SK-N-SH treated with all-trans-retinoic acid at 6 μM for 48 hours (cell line): ENCODE data around the gene DHH.

Experiments
- ATAC-seq: fragments of 200-7000 bp; cut with Tn5 transposase; 3 replicates; pipeline ENCODE4 v1.9.1; 2020; ENCODE audit warnings: mild to moderate bottlenecking, moderate library complexity
- ESRRG ChIP-seq: fragments of 250-450 bp; sonication (Bioruptor Pico); IDR thresholded peaks from 2 replicates; pipeline ENCODE4 v1.6.1; 2021; ENCODE audit warnings: mild to moderate bottlenecking
- POU6F1 ChIP-seq: fragments of 250-450 bp; sonication (Bioruptor Pico); IDR thresholded peaks from 2 replicates; pipeline ENCODE4 v1.8.0; 2021; ENCODE audit warnings: low read depth, mild to moderate bottlenecking, moderate library complexity, borderline replicate concordance
- PPARA ChIP-seq: fragments of 250-450 bp; sonication (Bioruptor Pico); IDR thresholded peaks from 2 replicates; pipeline ENCODE4 v1.5.0; 2020; ENCODE audit warnings: mild to moderate bottlenecking, borderline replicate concordance
- TCF4 ChIP-seq: fragments of 250-450 bp; sonication (Bioruptor Pico); IDR thresholded peaks from 2 replicates; pipeline ENCODE4 v1.8.0; 2021; ENCODE audit warnings: mild to moderate bottlenecking, moderate library complexity, borderline replicate concordance
- ZC3H10 ChIP-seq: fragments of 250-450 bp; sonication (Bioruptor Pico); IDR thresholded peaks from 2 replicates; pipeline ENCODE4 v1.5.1; 2021; ENCODE audit warnings: mild to moderate bottlenecking, moderate library complexity
- ZFP3 ChIP-seq: fragments of 250-450 bp; sonication (Bioruptor Pico); IDR thresholded peaks from 2 replicates; pipeline ENCODE4 v1.5.0; 2020; ENCODE audit warnings: mild to moderate bottlenecking, moderate library complexity
- ZFP30 ChIP-seq: fragments of 450-650 bp; formaldehyde crosslinking; IDR thresholded peaks from 2 replicates; pipeline ENCODE4 v1.5.0; 2022; ENCODE audit warnings: mild to moderate bottlenecking, moderate library complexity
- ZNF70 ChIP-seq: fragments of 450-650 bp; formaldehyde crosslinking; IDR thresholded peaks from 2 replicates; pipeline ENCODE4 v1.5.0; 2020; ENCODE audit warnings: mild to moderate bottlenecking, moderate library complexity
- TF ChIP-seq, protein P1 (sequence below): fragments of 250-450 bp; sonication (Bioruptor Pico); IDR thresholded peaks from 2 replicates; pipeline ENCODE4 v1.5.1; 2021; ENCODE audit warnings: mild to moderate bottlenecking, moderate library complexity
- TF ChIP-seq, protein P2 (sequence below): fragments of 250-450 bp; sonication (Bioruptor Pico); IDR thresholded peaks from 2 replicates; pipeline ENCODE4 v1.5.1; 2020; ENCODE audit warnings: low read depth, mild to moderate bottlenecking, moderate library complexity

DHH gene

GRCh38 chr12:49037111-49037946 is 57.3 kb downstream of the DHH start:
- ATAC-seq: no peak
- TF ChIP-seq ZNF70 (CRISPR knock-in tag) (no peak), ZC3H10 (CRISPR knock-in tag) (no peak), POU6F1 (CRISPR knock-in tag) (no peak), TCF4 (CRISPR knock-in tag) (no peak), ZFP3 (CRISPR knock-in tag) (no peak), ESRRG (CRISPR knock-in tag) (no peak), ZFP30 (CRISPR knock-in tag) (no peak), PPARA (CRISPR knock-in tag) (no peak)
- TF ChIP-seq, protein P1, sequence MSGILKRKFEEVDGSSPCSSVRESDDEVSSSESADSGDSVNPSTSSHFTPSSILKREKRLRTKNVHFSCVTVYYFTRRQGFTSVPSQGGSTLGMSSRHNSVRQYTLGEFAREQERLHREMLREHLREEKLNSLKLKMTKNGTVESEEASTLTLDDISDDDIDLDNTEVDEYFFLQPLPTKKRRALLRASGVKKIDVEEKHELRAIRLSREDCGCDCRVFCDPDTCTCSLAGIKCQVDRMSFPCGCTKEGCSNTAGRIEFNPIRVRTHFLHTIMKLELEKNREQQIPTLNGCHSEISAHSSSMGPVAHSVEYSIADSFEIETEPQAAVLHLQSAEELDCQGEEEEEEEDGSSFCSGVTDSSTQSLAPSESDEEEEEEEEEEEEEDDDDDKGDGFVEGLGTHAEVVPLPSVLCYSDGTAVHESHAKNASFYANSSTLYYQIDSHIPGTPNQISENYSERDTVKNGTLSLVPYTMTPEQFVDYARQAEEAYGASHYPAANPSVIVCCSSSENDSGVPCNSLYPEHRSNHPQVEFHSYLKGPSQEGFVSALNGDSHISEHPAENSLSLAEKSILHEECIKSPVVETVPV: no peak
- TF ChIP-seq, protein P2, sequence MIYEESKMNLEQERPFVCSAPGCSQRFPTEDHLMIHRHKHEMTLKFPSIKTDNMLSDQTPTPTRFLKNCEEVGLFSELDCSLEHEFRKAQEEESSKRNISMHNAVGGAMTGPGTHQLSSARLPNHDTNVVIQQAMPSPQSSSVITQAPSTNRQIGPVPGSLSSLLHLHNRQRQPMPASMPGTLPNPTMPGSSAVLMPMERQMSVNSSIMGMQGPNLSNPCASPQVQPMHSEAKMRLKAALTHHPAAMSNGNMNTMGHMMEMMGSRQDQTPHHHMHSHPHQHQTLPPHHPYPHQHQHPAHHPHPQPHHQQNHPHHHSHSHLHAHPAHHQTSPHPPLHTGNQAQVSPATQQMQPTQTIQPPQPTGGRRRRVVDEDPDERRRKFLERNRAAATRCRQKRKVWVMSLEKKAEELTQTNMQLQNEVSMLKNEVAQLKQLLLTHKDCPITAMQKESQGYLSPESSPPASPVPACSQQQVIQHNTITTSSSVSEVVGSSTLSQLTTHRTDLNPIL (CRISPR knock-in tag): no peak
